Measurements from ENCODE around the gene GPX8. TPM values are rescaled to one million over a fixed set of nuclear protein-coding genes. Genes with fewer than 3 reads are reported as not detected.

The GPX8 gene
- total RNA-seq, 1 experiment from 2014 or later = 37.9 TPM

GRCh38 chr5:55114061-55114460 lies 45.9 kb upstream of the GPX8 start:
- H3K4me1 ChIP-seq (ENCODE audit: insufficient read depth, low read length) = peaks cover 3% of the 10 kb centered on the region
- H2AK5ac ChIP-seq (ENCODE audit: insufficient read length, low read length) = no peak overlapping the region
- H4K20me1 ChIP-seq (ENCODE audit: control insufficient read depth, insufficient read depth, insufficient read length) = no peaks in the 10 kb centered on the region
- H3K23me2 ChIP-seq (ENCODE audit: insufficient read length, low read depth, low read length, poor library complexity, severe bottlenecking) = no peaks in the 10 kb centered on the region
- Mint-ChIP-seq H3K36me3 (ENCODE audit: insufficient read depth in 1 of 3, low read depth in 3 of 3) (no peaks in the 10 kb centered on the region), H3K9me3 (no peaks in the 10 kb centered on the region), H3K27me3 (ENCODE audit: low read depth) (no peaks in the 10 kb centered on the region; the same call in 1 of the 2 replicates), H3K27ac (no peak overlapping the region), H3K4me3 (no peak overlapping the region), H3K4me1 (peaks cover 10% of the 10 kb centered on the region in 2 experiments)
- no peaks in the 10 kb centered on the region for H3K9me3 ChIP-seq (ENCODE audit: control insufficient read depth, low read depth, low read length)
- H3K4ac ChIP-seq (ENCODE audit: low read depth, low read length) = no peak overlapping the region
- H3K23ac ChIP-seq (ENCODE audit: insufficient read length, low read depth, low read length) = no peak overlapping the region
- H2AFZ ChIP-seq (ENCODE audit: low read length) = no peak overlapping the region
- no peak overlapping the region for H2BK20ac ChIP-seq (ENCODE audit: low read depth, low read length, poor library complexity, severe bottlenecking)
- WGBS (ENCODE audit: extremely low coverage, insufficient read length, low lambda C conversion rate) = no CpG with 5 or more reads among the region's 3 CpGs
- no peaks in the 10 kb centered on the region for H3K79me1 ChIP-seq (ENCODE audit: insufficient read depth, low read depth, low read length, poor library complexity, severe bottlenecking)
- no peak for DNase-seq
- H3K27me3 ChIP-seq (ENCODE audit: insufficient read depth, low read length) = no peaks in the 10 kb centered on the region
- no peak overlapping the region for H3K27ac ChIP-seq (ENCODE audit: insufficient read length, low read depth, low read length)
- no peak overlapping the region for H3K14ac ChIP-seq (ENCODE audit: insufficient read depth, low read length)
- H2BK120ac ChIP-seq (ENCODE audit: low read depth, low read length, poor library complexity, severe bottlenecking) = no peak overlapping the region
- H2BK5ac ChIP-seq (ENCODE audit: insufficient read length, low read length) = no peak overlapping the region
- H3K4me2 ChIP-seq (ENCODE audit: insufficient read depth, insufficient read length, low read length) = no peak overlapping the region
- no peak overlapping the region for H4K91ac ChIP-seq (ENCODE audit: insufficient read length, low read depth, low read length)
- no peak overlapping the region for H3K18ac ChIP-seq (ENCODE audit: insufficient read length, low read depth, low read length)
- H3T11ph ChIP-seq (ENCODE audit: low read length) = no peak overlapping the region
- no peaks in the 10 kb centered on the region for H3K79me2 ChIP-seq (ENCODE audit: insufficient read depth, low read length)
- H4K5ac ChIP-seq (ENCODE audit: insufficient read length, low read depth, low read length) = no peak overlapping the region
- H4K8ac ChIP-seq (replicated peaks; ENCODE audit: insufficient read length, low read depth, low read length) = no peak overlapping the region
- TF ChIP-seq CTCF (conservative IDR thresholded peaks at IDR 0.05) = no peak
- H2BK15ac ChIP-seq (ENCODE audit: low read depth, low read length) = no peak overlapping the region
- no peak overlapping the region for H3K9ac ChIP-seq (ENCODE audit: extremely low read depth, insufficient read length, low read length)
- no peak overlapping the region for H3K56ac ChIP-seq (ENCODE audit: insufficient read length, low read depth, low read length)
- H2BK12ac ChIP-seq (ENCODE audit: insufficient read length, low read depth, low read length) = no peak overlapping the region

Measured in H9 (cell line).